GM18511 (cell line): Measurements from ENCODE around the gene GPR33.
"Not testable (repeated sequence)": the region's sequence is repeated elsewhere in the genome, so short reads cannot be mapped to it uniquely, and the experiment has no call there.

Experiments used
- ATAC-seq: cut with Tn5 transposase; IDR thresholded peaks from one replicate; pipeline ENCODE4 v1.9.1; 2021; ENCODE audit warnings: mild to moderate bottlenecking, moderate library complexity; ENCODE audit not compliant: unreplicated experiment

Gene GPR33

GRCh38 chr14:31487886-31488285 is at the start of gene GPR33:
GPR33 (minus strand) TSS chr14:31488039; CDS start chr14:31483965, 4,074 bp downstream.
- no peak for ATAC-seq

GRCh38 chr14:31536201-31536960 is 48.5 kb upstream of the GPR33 start:
- ATAC-seq, result no peak

- no peak for ATAC-seq
These were observed 42.3 kb upstream of the GPR33 start for GRCh38 chr14:31530136-31530535.

- ATAC-seq, result no peak
These were observed 41.2 kb upstream of the GPR33 start for GRCh38 chr14:31529053-31529452.

GRCh38 chr14:31527546-31527945 is 39.7 kb upstream of the GPR33 start:
- no peak for ATAC-seq

GRCh38 chr14:31527087-31527486 is 39.2 kb upstream of the GPR33 start:
- no peak for ATAC-seq

GRCh38 chr14:31510855-31511254 is 23.0 kb upstream of the GPR33 start:
- no peak for ATAC-seq

- no peak for ATAC-seq
These were observed 22.4 kb upstream of the GPR33 start for GRCh38 chr14:31510222-31510621.

- ATAC-seq, result no peak
These were observed 20.3 kb upstream of the GPR33 start for GRCh38 chr14:31508135-31508534.

- ATAC-seq, result no peak
These were observed 17.6 kb upstream of the GPR33 start for GRCh38 chr14:31505411-31505810.

- ATAC-seq, result no peak
These were observed 14.0 kb upstream of the GPR33 start for GRCh38 chr14:31501870-31502269.

GRCh38 chr14:31492759-31493498 is 5.1 kb upstream of the GPR33 start:
- ATAC-seq, result no peak

- peak; percentile 82 for ATAC-seq
These were observed 1.9 kb upstream of the GPR33 start for GRCh38 chr14:31489691-31490090.

- ATAC-seq, result no peak
These were observed 1.1 kb downstream of the GPR33 start for GRCh38 chr14:31486764-31487163.

- ATAC-seq, result no peak
These were observed 3.1 kb downstream of the GPR33 start for GRCh38 chr14:31484754-31485153.

GRCh38 chr14:31480156-31480555 is 7.7 kb downstream of the GPR33 start:
- no peak for ATAC-seq

- ATAC-seq, result no peak
These were observed 8.8 kb downstream of the GPR33 start for GRCh38 chr14:31479027-31479426.

GRCh38 chr14:31477248-31477647 is 10.6 kb downstream of the GPR33 start:
- no peak for ATAC-seq

GRCh38 chr14:31476131-31476866 is 11.5 kb downstream of the GPR33 start:
- no peak for ATAC-seq

- ATAC-seq, result no peak
These were observed 21.3 kb downstream of the GPR33 start for GRCh38 chr14:31466554-31466953.

- ATAC-seq, result no peak
These were observed 22.7 kb downstream of the GPR33 start for GRCh38 chr14:31465111-31465510.

- ATAC-seq, result not testable (repeated sequence)
These were observed 25.4 kb downstream of the GPR33 start for GRCh38 chr14:31462450-31462849.
